ENCODE data around the gene CIAPIN1.

- TF ChIP-seq CTCF (IDR thresholded peaks at IDR 0.05) (no peak), ZFX (IDR thresholded peaks at IDR 0.05; ENCODE audit: borderline replicate concordance) (no peak)
These were observed 42.1 kb downstream of the CIAPIN1 start for GRCh38 chr16:57405097-57405496.

All from 22Rv1 (cell line).